GM12878 (cell line): ENCODE data around the gene HEG1. TPM values are rescaled to one million over a fixed set of nuclear protein-coding genes. Genes with fewer than 3 reads are reported as not detected.
A peak's percentile ranks its signal among the peaks of the same experiment; 100 is the strongest.

ENCODE experiments used
- ATAC-seq: fragments of 200-7000 bp; cut with Tn5 transposase; 3 replicates; pipeline ENCODE4 v1.9.1; 2020; ENCODE audit warnings: mild to moderate bottlenecking, moderate library complexity
- BruUV-seq: library from RNA; stranded (reverse); fragments of 400-500 nt; replicated peaks from 2 replicates; lab custom pipeline; 2021; lab: Mats Ljungman, UMichigan
- CTCF ChIA-PET: fragments of 300-600 bp; sonication (Branson Sonifier 250); formaldehyde crosslinking; extraction: SDS; loops from one replicate; lab custom pipeline; 2021; ENCODE audit warnings: inconsistent platforms; lab: Yijun Ruan, JAX
- POLR2A ChIA-PET: fragments of 350-600 bp; formaldehyde crosslinking; extraction: SDS; loops from one replicate; lab custom pipeline; 2021; ENCODE audit warnings: inconsistent platforms; lab: Charles Lee
- RAD21 ChIA-PET: fragments of 300-600 bp; sonication (Branson Sonifier 250); formaldehyde crosslinking; loops from one replicate; lab custom pipeline; 2023; ENCODE audit warnings: antibody characterized with exemption; ENCODE audit not compliant: unreplicated experiment; lab: Charles Lee
- SMC1A ChIA-PET: fragments of 300-600 bp; sonication (Branson Sonifier 250); formaldehyde crosslinking; loops from one replicate; lab custom pipeline; 2023; ENCODE audit not compliant: unreplicated experiment, uncharacterized antibody; lab: Charles Lee
- DNase-seq: peaks from one replicate; pipeline ENCODE4 v3.0.0-alpha.2; 2011; ENCODE audit warnings: low read depth, low spot score
- FAIRE-seq: peaks from 3 replicates; lab custom pipeline; 2011; peaks lifted over from hg19 to GRCh38; lab: Jason Lieb, UNC
- H2AFZ ChIP-seq: 2 replicates; pipeline ENCODE4 v1.6.0; 2011; ENCODE audit warnings: low read depth, low read length, control low read depth; ENCODE audit not compliant: control insufficient read depth
- H3K27ac ChIP-seq: 2 replicates; pipeline ENCODE4 v1.5.1; 2011; ENCODE audit warnings: control low read depth; ENCODE audit not compliant: control insufficient read depth, insufficient read depth
- H3K27me3 ChIP-seq, 2 experiments: replicated peaks in 1 of 2; 2 replicates each; pipeline versions ENCODE4 v1.6.0 to v1.6.1; 2011; ENCODE audit warnings: low read length in 1 of 2; ENCODE audit not compliant: control insufficient read depth in 2 of 2, insufficient read depth in 2 of 2
- H3K36me3 ChIP-seq, 2 experiments: 2 replicates each; pipeline ENCODE4 v1.5.1; 2011; ENCODE audit warnings: low read length in 1 of 2; ENCODE audit not compliant: control insufficient read depth in 2 of 2, insufficient read depth in 2 of 2
- H3K4me1 ChIP-seq: 2 replicates; pipeline ENCODE4 v1.6.1; 2011; ENCODE audit warnings: mild to moderate bottlenecking, low read length, moderate library complexity, mixed read lengths; ENCODE audit not compliant: control insufficient read depth, insufficient read depth
- H3K4me2 ChIP-seq: 2 replicates; pipeline ENCODE4 v1.6.0; 2011; ENCODE audit warnings: control low read depth; ENCODE audit not compliant: control insufficient read depth, insufficient read depth
- H3K4me3 ChIP-seq: fragments of 200-600 bp; sonication (generic); 2 replicates; pipeline ENCODE4 v1.5.1; 2016
- H3K79me2 ChIP-seq: 2 replicates; pipeline ENCODE4 v1.6.0; 2011; ENCODE audit warnings: low read length; ENCODE audit not compliant: control insufficient read depth, insufficient read depth
- H3K9ac ChIP-seq: 2 replicates; pipeline ENCODE4 v1.8.0; 2011; ENCODE audit warnings: low read length, control low read depth, mixed read lengths; ENCODE audit not compliant: control insufficient read depth, insufficient read depth
- H3K9me3 ChIP-seq: replicated peaks from 3 replicates; pipeline ENCODE4 v1.5.1; 2011; ENCODE audit warnings: mild to moderate bottlenecking, low read length; ENCODE audit not compliant: control insufficient read depth, insufficient read depth
- H4K20me1 ChIP-seq: 2 replicates; pipeline ENCODE4 v1.6.0; 2011; ENCODE audit not compliant: control insufficient read depth, insufficient read depth
- ATF7 ChIP-seq: fragments of 450-650 bp; IDR thresholded peaks from 2 replicates; pipeline ENCODE4 v1.6.1; 2016; ENCODE audit warnings: low read depth, mild to moderate bottlenecking
- BRCA1 ChIP-seq: IDR thresholded peaks from 2 replicates; pipeline ENCODE4 v1.6.1; 2011; ENCODE audit warnings: low read depth, low read length, improper control_type of control experiment
- CBX3 ChIP-seq: fragments of 200-600 bp; sonication (generic); IDR thresholded peaks from 2 replicates; pipeline ENCODE4 v1.6.1; 2016; ENCODE audit warnings: low read depth, borderline replicate concordance
- CBX5 ChIP-seq: sonication (generic); IDR thresholded peaks from 2 replicates; pipeline ENCODE4 v1.6.1; 2016; ENCODE audit warnings: low read depth, moderate library complexity, mild to moderate bottlenecking, inconsistent platforms
- CHD4 ChIP-seq: fragments of 200-600 bp; sonication (generic); IDR thresholded peaks from 2 replicates; pipeline ENCODE4 v1.6.1; 2016; ENCODE audit warnings: mild to moderate bottlenecking
- FOS ChIP-seq: IDR thresholded peaks from 3 replicates; pipeline ENCODE4 v1.6.1; 2011; ENCODE audit warnings: borderline replicate concordance; ENCODE audit not compliant: insufficient read length; ENCODE audit errors: extremely low read depth
- FOXK2 ChIP-seq: fragments of 450-650 bp; IDR thresholded peaks from 2 replicates; pipeline ENCODE4 v1.6.1; 2017; ENCODE audit warnings: mild to moderate bottlenecking, moderate library complexity
- HDAC2 ChIP-seq: fragments of 200-600 bp; sonication (generic); IDR thresholded peaks from 2 replicates; pipeline ENCODE4 v1.6.1; 2017
- NFXL1 ChIP-seq: fragments of 450-650 bp; IDR thresholded peaks from 2 replicates; pipeline ENCODE4 v1.6.1; 2017; ENCODE audit warnings: antibody characterized with exemption, mild to moderate bottlenecking, borderline replicate concordance
- RAD51 ChIP-seq: fragments of 450-650 bp; IDR thresholded peaks from 2 replicates; pipeline ENCODE4 v1.6.1; 2016; ENCODE audit warnings: moderate library complexity, mild to moderate bottlenecking, inconsistent platforms
- RB1 ChIP-seq: fragments of 450-650 bp; formaldehyde crosslinking; IDR thresholded peaks from 2 replicates; pipeline ENCODE4 v1.6.1; 2017; ENCODE audit warnings: mild to moderate bottlenecking, borderline replicate concordance
- RBBP5 ChIP-seq: fragments of 200-600 bp; sonication (generic); conservative IDR thresholded peaks from 2 replicates; pipeline ENCODE4 v1.6.1; 2016
- RCOR1 ChIP-seq: conservative IDR thresholded peaks from 2 replicates; pipeline ENCODE4 v1.6.1; 2012; ENCODE audit warnings: low read depth, low read length, improper control_type of control experiment
- SP1 ChIP-seq: IDR thresholded peaks from one replicate; pipeline ENCODE4 v1.6.1; 2011; ENCODE audit warnings: low read depth, low read length
- YBX1 ChIP-seq: fragments of 450-650 bp; IDR thresholded peaks from 2 replicates; pipeline ENCODE4 v1.6.1; 2016; ENCODE audit warnings: antibody characterized with exemption
- YY1 ChIP-seq: IDR thresholded peaks from 2 replicates; pipeline ENCODE4 v1.6.1; 2011; ENCODE audit warnings: low read depth, mild to moderate bottlenecking, low read length
- ZNF217 ChIP-seq: fragments of 450-650 bp; IDR thresholded peaks from 2 replicates; pipeline ENCODE4 v1.6.1; 2017; ENCODE audit warnings: antibody characterized with exemption, mild to moderate bottlenecking
- WGBS: methylation state at CpG from one replicate; pipeline ENCODE4 v1.1.6; 2016; ENCODE audit warnings: low lambda C conversion rate; ENCODE audit not compliant: insufficient replicate concordance, insufficient coverage; ENCODE audit errors: missing lambda C conversion rate; 5-methylcytosine and 5-hydroxymethylcytosine counted together
- in situ Hi-C: fragments of 300-500 bp; cut with MboI; formaldehyde crosslinking; loops from 9 replicates; pipeline ENCODE4 v1.14.3; 2018; ENCODE audit warnings: mixed read lengths
- intact Hi-C: fragments of 100-400 bp; cut with micrococcal nuclease; formaldehyde crosslinking; loops from one replicate; pipeline ENCODE4 v1.14.2; 2022; ENCODE audit not compliant: unreplicated experiment
- polyA plus RNA-seq, 11 experiments: library from polyadenylated mRNA; depleted of rRNA in 4 of 11; unstranded in 6 of 11; stranded (reverse) in 5 of 11; fragments of >200 nt; fragmentation: Nextera tagmentation in 4 of 11; fragmentation: Illumina TruSeq in 1 of 11; extraction: Ambion mirVana in 4 of 11; extraction: Trizol in 1 of 11; gene quantifications; 1 replicate in 1 of 11; 2 replicates in 10 of 11; pipeline versions ENCODE4 v1.2.1 to v1.2.3, GENCODE V29; 2011 to 2016; ENCODE audit warnings: inconsistent platforms in 2 of 11, missing spikeins in 2 of 11, low read depth in 1 of 11
- total RNA-seq, 4 experiments: library from RNA; depleted of rRNA in 3 of 4; stranded (reverse); fragments of >200 nt in 3 of 4; fragmentation: Illumina TruSeq in 1 of 4; extraction: Trizol in 1 of 4; gene quantifications; 2 replicates each; pipeline versions ENCODE4 v1.2.1 to v1.2.3, GENCODE V29; 2013 to 2021
- TF ChIP-seq, protein P1 (sequence below): fragments of 450-650 bp; IDR thresholded peaks from 2 replicates; pipeline ENCODE4 v1.6.1; 2017; ENCODE audit warnings: low read depth, mild to moderate bottlenecking, moderate library complexity
- TF ChIP-seq, protein P2 (sequence below): fragments of 450-650 bp; IDR thresholded peaks from 2 replicates; pipeline ENCODE4 v1.6.1; 2016; ENCODE audit warnings: mild to moderate bottlenecking
- TF ChIP-seq, protein P3 (sequence below): IDR thresholded peaks from 2 replicates; pipeline ENCODE4 v1.6.1; 2012; ENCODE audit warnings: low read depth, low read length, improper control_type of control experiment
- TF ChIP-seq, protein P4 (sequence below): fragments of 450-650 bp; IDR thresholded peaks from 2 replicates; pipeline ENCODE4 v1.6.1; 2017; ENCODE audit warnings: mild to moderate bottlenecking, moderate library complexity

The HEG1 gene
- total and polyA plus RNA-seq, 10 of the 15 experiments (the other 5 are each of a cell fraction or from before 2014, with no cell fraction given), result 2.2 to 32.1 (median 7.6) TPM

DNA sequence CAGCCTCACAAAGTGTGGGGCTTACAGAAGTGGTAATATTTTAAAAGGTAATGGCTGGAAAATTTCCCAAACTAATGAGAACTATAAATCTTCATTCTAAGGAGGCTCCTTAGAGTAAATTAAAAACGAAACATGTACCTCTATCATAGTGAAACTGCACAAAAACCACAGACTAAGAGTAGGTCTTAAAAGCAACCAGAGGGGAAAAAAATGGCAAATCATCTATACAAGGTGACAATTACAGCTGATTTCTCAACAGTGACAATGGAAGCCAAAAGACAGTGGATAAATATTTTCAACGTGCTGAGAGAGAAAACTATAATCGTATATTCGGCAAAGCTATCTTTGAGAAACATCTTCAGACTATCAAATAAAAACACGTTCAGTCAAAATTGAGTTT lies 20.6 kb downstream of the HEG1 start:
- DNase-seq (peak; percentile 61), ATAC-seq (peak; percentile 94), FAIRE-seq (peak; percentile 49)
- WGBS, result 17% methylated on average over 5 of the region's 5 CpGs
- ChIA-PET CTCF (interaction anchor here (1.3 to 1.7 kb wide), 2 partner anchors 35 to 134 kb away, joined by 3 to 4 read pairs; no protein-coding TSS in a partner anchor), SMC1A (interaction anchor here (0.9 to 1.6 kb wide), 6 partner anchors 17 to 354 kb away, joined by 3 to 5 read pairs (median 4); partner anchors contain the start of gene MUC13), POLR2A (no interaction called here), RAD21 (interaction anchor here (1.6 kb wide), 1 partner anchor 102 kb away, joined by 4 read pairs; no protein-coding TSS in a partner anchor)
- BruUV-seq, result no TSS peak
- no peak overlapping the region for H3K4me3 ChIP-seq
- no peak overlapping the region for H3K27ac ChIP-seq
- H4K20me1 ChIP-seq, result no peaks in the 10 kb centered on the region
- in situ Hi-C loops (no loop called here), intact Hi-C loops (no loop called here)
- peaks cover 0 to 2% of the 10 kb centered on the region in 2 experiments; a peak in 2 of 4 replicates for H3K36me3 ChIP-seq
- no peak overlapping the region for H3K9ac ChIP-seq
- no peak overlapping the region for H3K4me2 ChIP-seq
- no peak overlapping the region for H2AFZ ChIP-seq
- peaks cover 51% of the 10 kb centered on the region for H3K9me3 ChIP-seq
- no peaks in the 10 kb centered on the region for H3K27me3 ChIP-seq
- peaks cover 39% of the 10 kb centered on the region for H3K79me2 ChIP-seq
- peaks cover 11% of the 10 kb centered on the region for H3K4me1 ChIP-seq
- TF ChIP-seq RB1 (no peak), FOXK2 (no peak), FOS (no peak), NFXL1 (no peak), SP1 (peak; percentile 26), ATF7 (peak; percentile 74), BRCA1 (no peak), YBX1 (no peak), RCOR1 (peak; percentile 86; the same call in 1 of the 2 replicates), RAD51 (no peak), HDAC2 (no peak), ZNF217 (peak; percentile 92), RBBP5 (no peak), CBX3 (no peak), CBX5 (peak; percentile 100), CHD4 (no peak), YY1 (peak; percentile 40; the same call in 1 of the 2 replicates)
- TF ChIP-seq, protein P1, sequence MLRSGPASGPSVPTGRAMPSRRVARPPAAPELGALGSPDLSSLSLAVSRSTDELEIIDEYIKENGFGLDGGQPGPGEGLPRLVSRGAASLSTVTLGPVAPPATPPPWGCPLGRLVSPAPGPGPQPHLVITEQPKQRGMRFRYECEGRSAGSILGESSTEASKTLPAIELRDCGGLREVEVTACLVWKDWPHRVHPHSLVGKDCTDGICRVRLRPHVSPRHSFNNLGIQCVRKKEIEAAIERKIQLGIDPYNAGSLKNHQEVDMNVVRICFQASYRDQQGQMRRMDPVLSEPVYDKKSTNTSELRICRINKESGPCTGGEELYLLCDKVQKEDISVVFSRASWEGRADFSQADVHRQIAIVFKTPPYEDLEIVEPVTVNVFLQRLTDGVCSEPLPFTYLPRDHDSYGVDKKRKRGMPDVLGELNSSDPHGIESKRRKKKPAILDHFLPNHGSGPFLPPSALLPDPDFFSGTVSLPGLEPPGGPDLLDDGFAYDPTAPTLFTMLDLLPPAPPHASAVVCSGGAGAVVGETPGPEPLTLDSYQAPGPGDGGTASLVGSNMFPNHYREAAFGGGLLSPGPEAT, result peak; percentile 79
- TF ChIP-seq, protein P2, sequence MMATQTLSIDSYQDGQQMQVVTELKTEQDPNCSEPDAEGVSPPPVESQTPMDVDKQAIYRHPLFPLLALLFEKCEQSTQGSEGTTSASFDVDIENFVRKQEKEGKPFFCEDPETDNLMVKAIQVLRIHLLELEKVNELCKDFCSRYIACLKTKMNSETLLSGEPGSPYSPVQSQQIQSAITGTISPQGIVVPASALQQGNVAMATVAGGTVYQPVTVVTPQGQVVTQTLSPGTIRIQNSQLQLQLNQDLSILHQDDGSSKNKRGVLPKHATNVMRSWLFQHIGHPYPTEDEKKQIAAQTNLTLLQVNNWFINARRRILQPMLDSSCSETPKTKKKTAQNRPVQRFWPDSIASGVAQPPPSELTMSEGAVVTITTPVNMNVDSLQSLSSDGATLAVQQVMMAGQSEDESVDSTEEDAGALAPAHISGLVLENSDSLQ, result peak; percentile 22; the same call in 1 of the 2 replicates
- TF ChIP-seq, protein P3, sequence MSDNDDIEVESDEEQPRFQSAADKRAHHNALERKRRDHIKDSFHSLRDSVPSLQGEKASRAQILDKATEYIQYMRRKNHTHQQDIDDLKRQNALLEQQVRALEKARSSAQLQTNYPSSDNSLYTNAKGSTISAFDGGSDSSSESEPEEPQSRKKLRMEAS, result no peak
- TF ChIP-seq, protein P4, sequence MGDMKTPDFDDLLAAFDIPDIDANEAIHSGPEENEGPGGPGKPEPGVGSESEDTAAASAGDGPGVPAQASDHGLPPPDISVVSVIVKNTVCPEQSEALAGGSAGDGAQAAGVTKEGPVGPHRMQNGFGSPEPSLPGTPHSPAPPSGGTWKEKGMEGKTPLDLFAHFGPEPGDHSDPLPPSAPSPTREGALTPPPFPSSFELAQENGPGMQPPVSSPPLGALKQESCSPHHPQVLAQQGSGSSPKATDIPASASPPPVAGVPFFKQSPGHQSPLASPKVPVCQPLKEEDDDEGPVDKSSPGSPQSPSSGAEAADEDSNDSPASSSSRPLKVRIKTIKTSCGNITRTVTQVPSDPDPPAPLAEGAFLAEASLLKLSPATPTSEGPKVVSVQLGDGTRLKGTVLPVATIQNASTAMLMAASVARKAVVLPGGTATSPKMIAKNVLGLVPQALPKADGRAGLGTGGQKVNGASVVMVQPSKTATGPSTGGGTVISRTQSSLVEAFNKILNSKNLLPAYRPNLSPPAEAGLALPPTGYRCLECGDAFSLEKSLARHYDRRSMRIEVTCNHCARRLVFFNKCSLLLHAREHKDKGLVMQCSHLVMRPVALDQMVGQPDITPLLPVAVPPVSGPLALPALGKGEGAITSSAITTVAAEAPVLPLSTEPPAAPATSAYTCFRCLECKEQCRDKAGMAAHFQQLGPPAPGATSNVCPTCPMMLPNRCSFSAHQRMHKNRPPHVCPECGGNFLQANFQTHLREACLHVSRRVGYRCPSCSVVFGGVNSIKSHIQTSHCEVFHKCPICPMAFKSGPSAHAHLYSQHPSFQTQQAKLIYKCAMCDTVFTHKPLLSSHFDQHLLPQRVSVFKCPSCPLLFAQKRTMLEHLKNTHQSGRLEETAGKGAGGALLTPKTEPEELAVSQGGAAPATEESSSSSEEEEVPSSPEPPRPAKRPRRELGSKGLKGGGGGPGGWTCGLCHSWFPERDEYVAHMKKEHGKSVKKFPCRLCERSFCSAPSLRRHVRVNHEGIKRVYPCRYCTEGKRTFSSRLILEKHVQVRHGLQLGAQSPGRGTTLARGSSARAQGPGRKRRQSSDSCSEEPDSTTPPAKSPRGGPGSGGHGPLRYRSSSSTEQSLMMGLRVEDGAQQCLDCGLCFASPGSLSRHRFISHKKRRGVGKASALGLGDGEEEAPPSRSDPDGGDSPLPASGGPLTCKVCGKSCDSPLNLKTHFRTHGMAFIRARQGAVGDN, result peak; percentile 66; the same call in 1 of the 2 replicates
